K562 (cell line): Measurements from ENCODE around the gene GSG1L2. TPM values are rescaled to one million over a fixed set of nuclear protein-coding genes. Genes with fewer than 3 reads are reported as not detected.

ENCODE experiments used
- ATAC-seq: fragments of 200-7000 bp; cut with Tn5 transposase; 3 replicates; pipeline ENCODE4 v1.9.1; 2020; ENCODE audit warnings: moderate library complexity
- BruUV-seq: library from RNA; stranded (reverse); fragments of 400-500 nt; replicated peaks from 2 replicates; lab custom pipeline; 2021; lab: Mats Ljungman, UMichigan
- CTCF ChIA-PET: fragments of 300-600 bp; formaldehyde crosslinking; extraction: SDS; loops from one replicate; lab custom pipeline; 2021; ENCODE audit warnings: low intra/inter-chr PET ratio; lab: Yijun Ruan, JAX
- POLR2A ChIA-PET: fragments of 300-600, 350-650 bp; sonication (Branson Sonifier 250); formaldehyde crosslinking; extraction: SDS; loops from one replicate; lab custom pipeline; 2021; ENCODE audit warnings: antibody characterized with exemption, inconsistent platforms; lab: Yijun Ruan, JAX
- DNase-seq, 4 experiments: peaks; one replicate each; pipeline versions ENCODE4 v3.0.0 to v3.0.0-alpha.2; 2011 to 2018; ENCODE audit warnings: low spot score in 3 of 4, mixed read lengths in 3 of 4; ENCODE audit errors: extremely low read depth in 1 of 4
- FAIRE-seq: peaks from 2 replicates; lab custom pipeline; 2011; peaks lifted over from hg19 to GRCh38; lab: Jason Lieb, UNC
- H2AFZ ChIP-seq: 2 replicates; pipeline ENCODE4 v1.6.0; 2011; ENCODE audit warnings: low read depth, low read length, control low read depth, inconsistent platforms
- H3K27ac ChIP-seq: fragments of 200-600 bp; 3 replicates; pipeline ENCODE4 v1.8.0; 2011; ENCODE audit warnings: low read depth, mild to moderate bottlenecking, control low read depth, inconsistent platforms, low read length, moderate library complexity, mixed read lengths; ENCODE audit errors: extremely low read depth
- H3K27me3 ChIP-seq, 2 experiments: fragments of 300-600 bp in 1 of 2; 2 replicates in 1 of 2; 3 replicates in 1 of 2; pipeline versions ENCODE4 v1.6.0 to v1.8.0; 2011; ENCODE audit warnings: inconsistent platforms in 2 of 2, low read length in 2 of 2, mild to moderate bottlenecking in 1 of 2, mixed read lengths in 1 of 2, moderate library complexity in 1 of 2; ENCODE audit not compliant: control insufficient read depth in 2 of 2, insufficient read depth in 2 of 2
- H3K36me3 ChIP-seq: fragments of 300-600 bp; 3 replicates; pipeline ENCODE4 v1.8.0; 2011; ENCODE audit warnings: mild to moderate bottlenecking, low read length, inconsistent platforms; ENCODE audit not compliant: control insufficient read depth, insufficient read depth
- H3K4me1 ChIP-seq, 2 experiments: fragments of 200-600 bp in 1 of 2; replicated peaks in 1 of 2; 2 replicates in 1 of 2; 3 replicates in 1 of 2; pipeline versions ENCODE4 v1.5.1 to v1.8.0; 2011; ENCODE audit warnings: inconsistent platforms in 2 of 2, low read length in 2 of 2, mild to moderate bottlenecking in 1 of 2, mixed read lengths in 1 of 2, moderate library complexity in 1 of 2; ENCODE audit not compliant: control insufficient read depth in 2 of 2, insufficient read depth in 2 of 2
- H3K4me2 ChIP-seq: 2 replicates; pipeline ENCODE4 v1.6.1; 2011; ENCODE audit warnings: low read length, control low read depth, inconsistent platforms, mixed read lengths; ENCODE audit not compliant: insufficient read depth
- H3K4me3 ChIP-seq: fragments of 200-600 bp; sonication (generic), shearing (Covaris generic); 2 replicates; pipeline ENCODE4 v1.5.1; 2016; ENCODE audit warnings: control low read depth, inconsistent platforms
- H3K79me2 ChIP-seq: fragments of 200-600 bp; 3 replicates; pipeline ENCODE4 v1.8.0; 2011; ENCODE audit warnings: low read length, inconsistent platforms; ENCODE audit not compliant: control insufficient read depth, insufficient read depth
- H3K9ac ChIP-seq, 2 experiments: 2 replicates each; pipeline versions ENCODE4 v1.6.0 to v1.6.1; 2011; ENCODE audit warnings: low read depth in 2 of 2, low read length in 2 of 2, control low read depth in 1 of 2, inconsistent platforms in 1 of 2, mild to moderate bottlenecking in 1 of 2, mixed read lengths in 1 of 2; ENCODE audit not compliant: insufficient read depth in 1 of 2
- H3K9me1 ChIP-seq: one replicate; pipeline ENCODE4 v1.6.0; 2011; ENCODE audit warnings: inconsistent platforms, mild to moderate bottlenecking, low read length, moderate library complexity; ENCODE audit not compliant: control insufficient read depth, insufficient read depth
- H3K9me3 ChIP-seq: replicated peaks from 2 replicates; pipeline ENCODE4 v1.5.1; 2011; ENCODE audit warnings: low read depth, low read length, inconsistent platforms; ENCODE audit not compliant: control insufficient read depth, insufficient read depth
- H4K20me1 ChIP-seq: replicated peaks from 2 replicates; pipeline ENCODE4 v1.6.1; 2011; ENCODE audit warnings: low read length, inconsistent platforms, mixed read lengths; ENCODE audit not compliant: control insufficient read depth, insufficient read depth
- ARNT ChIP-seq, 2 experiments: fragments of 450-650 bp; IDR thresholded peaks; 2 replicates each; pipeline ENCODE4 v1.6.1; 2016; ENCODE audit warnings: mild to moderate bottlenecking in 1 of 2
- BMI1 ChIP-seq: fragments of 150-350 bp; IDR thresholded peaks from 2 replicates; pipeline ENCODE4 v1.6.1; 2014; ENCODE audit warnings: low read length
- DIDO1 ChIP-seq: fragments of 450-650 bp; IDR thresholded peaks from 2 replicates; pipeline ENCODE4 v1.6.1; 2016; ENCODE audit warnings: low read depth, missing biosample characterization, missing genetic modification characterization
- HOXB6 ChIP-seq: fragments of 250-450 bp; sonication (Bioruptor Pico); IDR thresholded peaks from 2 replicates; pipeline ENCODE4 v1.5.1; 2022; ENCODE audit warnings: mild to moderate bottlenecking, borderline replicate concordance
- SIN3B ChIP-seq: fragments of 450-650 bp; IDR thresholded peaks from 2 replicates; pipeline ENCODE4 v1.6.1; 2017; ENCODE audit warnings: low read depth, mild to moderate bottlenecking, moderate library complexity
- TAF9B ChIP-seq: fragments of 450-650 bp; IDR thresholded peaks from 2 replicates; pipeline ENCODE4 v1.6.1; 2018; ENCODE audit warnings: mild to moderate bottlenecking; ENCODE audit not compliant: partially characterized antibody
- ZNF124 ChIP-seq: sonication (generic); formaldehyde crosslinking; IDR thresholded peaks from 2 replicates; pipeline ENCODE4 v1.8.1; 2022; ENCODE audit warnings: missing genetic modification reagents
- ZNF263 ChIP-seq: sonication (generic); formaldehyde crosslinking; IDR thresholded peaks from 2 replicates; pipeline ENCODE4 v1.8.0; 2022; ENCODE audit warnings: mild to moderate bottlenecking, missing genetic modification reagents, borderline replicate concordance
- WGBS: fragments of 100-300 bp; shearing (Covaris generic); methylation state at CpG from one replicate; pipeline ENCODE4 v1.1.6; 2016; ENCODE audit warnings: low coverage, mixed read lengths; ENCODE audit not compliant: insufficient coverage; ENCODE audit errors: missing lambda C conversion rate; 5-methylcytosine and 5-hydroxymethylcytosine counted together
- in situ Hi-C: fragments of 300-500 bp; cut with MboI; formaldehyde crosslinking; loops from 4 replicates; pipeline ENCODE4 v1.15.0; 2018; ENCODE audit warnings: inconsistent platforms, mixed read lengths
- intact Hi-C: fragments of 100-400 bp; cut with micrococcal nuclease; formaldehyde crosslinking; loops from 2 replicates; pipeline ENCODE4 v1.14.2; 2022
- polyA plus RNA-seq, 8 experiments: library from polyadenylated mRNA; depleted of rRNA in 4 of 8; stranded (reverse) in 5 of 8; unstranded in 3 of 8; fragments of >200 nt; fragmentation: Nextera tagmentation in 2 of 8; fragmentation: Illumina TruSeq in 1 of 8; extraction: Ambion mirVana in 2 of 8; extraction: Trizol in 1 of 8; gene quantifications; 2 replicates each; pipeline versions ENCODE4 v1.2.1 to v1.2.3, GENCODE V29; 2011 to 2014; ENCODE audit warnings: inconsistent platforms in 1 of 8, missing spikeins in 1 of 8
- total RNA-seq, 7 experiments: library from RNA; depleted of rRNA in 6 of 7; stranded (reverse); fragments of >200 nt in 6 of 7; fragmentation: Illumina TruSeq in 2 of 7; extraction: Trizol in 2 of 7; gene quantifications; 2 replicates each; pipeline versions ENCODE4 v1.2.1 to v1.2.3, GENCODE V29; 2011 to 2021; ENCODE audit warnings: low replicate concordance in 1 of 7
- TF ChIP-seq, protein P1 (sequence below), 2 experiments: fragments of 450-650 bp in 1 of 2; sonication (generic) in 1 of 2; formaldehyde crosslinking; conservative IDR thresholded peaks; 2 replicates each; pipeline versions ENCODE4 v1.4.0 to v1.8.1; 2020 to 2022; ENCODE audit warnings: mild to moderate bottlenecking in 1 of 2, missing genetic modification reagents in 1 of 2

Gene GSG1L2
- total and polyA plus RNA-seq, 9 of the 15 experiments (the other 6 are each of a cell fraction or from before 2014, with no cell fraction given), result not detected

DNA sequence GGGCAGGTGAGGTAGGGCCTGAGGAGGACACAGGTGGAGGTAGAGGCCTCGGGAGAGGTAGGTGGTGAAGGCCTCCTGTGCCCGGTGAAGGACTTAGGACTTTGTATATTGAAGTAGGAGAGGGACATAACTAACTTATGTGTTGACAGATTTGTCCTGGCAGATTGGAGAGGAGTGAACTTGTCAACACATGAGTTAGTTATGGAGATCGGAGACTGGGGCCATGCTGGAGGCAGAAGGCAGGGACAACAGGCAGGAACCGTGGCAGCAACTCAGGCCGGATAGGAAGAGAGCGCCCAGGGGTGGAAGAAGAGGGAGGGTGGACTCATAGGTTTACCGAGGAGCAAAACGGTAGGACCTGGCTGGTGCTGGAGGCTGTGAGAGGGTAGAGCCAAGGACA is 22.3 kb upstream of the GSG1L2 start:
- BruUV-seq, result no TSS peak
- in situ Hi-C loops, result no loop called here
- H3K9me1 ChIP-seq, result no peaks in the 10 kb centered on the region
- no peak overlapping the region for H3K4me2 ChIP-seq
- no peak overlapping the region for H3K9ac ChIP-seq
- POLR2A ChIA-PET, result no interaction called here
- H3K4me1 ChIP-seq, result no peaks in the 10 kb centered on the region
- no peak overlapping the region for H3K27ac ChIP-seq
- H3K79me2 ChIP-seq, result no peaks in the 10 kb centered on the region
- H4K20me1 ChIP-seq, result no peaks in the 10 kb centered on the region
- H2AFZ ChIP-seq, result no peak overlapping the region
- H3K36me3 ChIP-seq, result no peaks in the 10 kb centered on the region
- H3K9me3 ChIP-seq, result no peaks in the 10 kb centered on the region
- CTCF ChIA-PET, result no interaction called here
- DNase-seq (no peak), FAIRE-seq (no peak)
- intact Hi-C loops, result no loop called here
- TF ChIP-seq ARNT (IDR thresholded peaks at IDR 0.05), result no peak
- no peak for TF ChIP-seq BMI1
- TF ChIP-seq SIN3B, result no peak
- TF ChIP-seq TAF9B, result no peak
- TF ChIP-seq DIDO1 (tag), result no peak
- TF ChIP-seq ZNF124 (CRISPR knock-in tag), result no peak
- TF ChIP-seq, protein P1, sequence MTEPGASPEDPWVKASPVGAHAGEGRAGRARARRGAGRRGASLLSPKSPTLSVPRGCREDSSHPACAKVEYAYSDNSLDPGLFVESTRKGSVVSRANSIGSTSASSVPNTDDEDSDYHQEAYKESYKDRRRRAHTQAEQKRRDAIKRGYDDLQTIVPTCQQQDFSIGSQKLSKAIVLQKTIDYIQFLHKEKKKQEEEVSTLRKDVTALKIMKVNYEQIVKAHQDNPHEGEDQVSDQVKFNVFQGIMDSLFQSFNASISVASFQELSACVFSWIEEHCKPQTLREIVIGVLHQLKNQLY (CRISPR knock-in tag; conservative IDR thresholded peaks at IDR 0.05), result no peak
- no peak for TF ChIP-seq HOXB6
- TF ChIP-seq ZNF263 (CRISPR knock-in tag), result no peak
- TF ChIP-seq, all 486 proteins: peak for 0
- no peak overlapping the region for H3K4me3 ChIP-seq
- no peak for ATAC-seq
- no peaks in the 10 kb centered on the region; a peak in 1 of 5 replicates for H3K27me3 ChIP-seq
- 2% methylated on average over 5 of the region's 8 CpGs for WGBS
